Activated naive CD4-positive, alpha-beta T cell treated with anti-CD3 and anti-CD28 coated beads, Interleukin-2, amount 10 ng/mL, durations not matched to agents 5 hours and 36 hours (primary cell): ENCODE data around the gene EFCAB12. TPM values are rescaled to one million over a fixed set of nuclear protein-coding genes. Genes with fewer than 3 reads are reported as not detected.

Experiments
- total RNA-seq, 2 experiments: library from RNA; stranded (reverse); gene quantifications; one replicate each; pipeline ENCODE4 v1.2.3, GENCODE V29; 2021

EFCAB12 gene
- total RNA-seq = under 1 TPM; 0.55 to 0.68 TPM

GRCh38 chr3:129428376-129429079 is at the start of gene EFCAB12:
TSS of gene EFCAB12 (minus strand) at chr3:129428636. CDS start at chr3:129428488, 148 bp downstream.

GRCh38 chr3:129439817-129440617 is 11.6 kb upstream of the EFCAB12 start, which contains the start of the genes IFT122 and MBD4:
TSS of gene IFT122 (plus strand) at chr3:129440224. CDS start at chr3:129440331, 107 bp downstream.
TSS of gene MBD4 (minus strand) at chr3:129439948. CDS start at chr3:129439833, 115 bp downstream.

Other genes with a start within 250 kb of the EFCAB12 start
- 100 to 1,000 TPM; 298 to 308 TPM for gene CNBP, start 244.7 kb downstream of the EFCAB12 start, total RNA-seq
- 100 to 1,000 TPM; 140 to 152 TPM for gene COPG1, start 179.0 kb downstream of the EFCAB12 start, total RNA-seq
- gene HMCES, start 149.8 kb downstream of the EFCAB12 start, total RNA-seq = 10 to 100 TPM; 53.1 to 56.7 TPM
- gene MBD4, start 11.3 kb upstream of the EFCAB12 start, total RNA-seq = 10 to 100 TPM; 41.2 to 42.0 TPM
- gene IFT122, start 11.6 kb upstream of the EFCAB12 start, total RNA-seq = 10 to 100 TPM; 17.4 to 18.0 TPM
- gene RHO, start 100.0 kb upstream of the EFCAB12 start, total RNA-seq = not detected
- gene H1-8, start 114.5 kb upstream of the EFCAB12 start, total RNA-seq = not detected
- gene PLXND1, start 178.0 kb upstream of the EFCAB12 start, total RNA-seq = 1 to 10 TPM; 1.4 to 1.8 TPM